Retinal pigment epithelial cell (primary cell): ENCODE results near the gene TRAF3IP1.

ENCODE experiments used
- DNase-seq: peaks from one replicate; pipeline ENCODE4 v3.0.0-alpha.2; 2010; ENCODE audit warnings: low read depth
- H3K4me3 ChIP-seq: 2 replicates; pipeline ENCODE4 v1.5.1; 2011; ENCODE audit warnings: mild to moderate bottlenecking, low read length, control low read depth, moderate library complexity
- TF ChIP-seq, protein P1 (sequence below): conservative IDR thresholded peaks from 2 replicates; pipeline ENCODE4 v1.5.1; 2011; ENCODE audit warnings: low read depth, low read length, control low read depth, inconsistent platforms

Gene TRAF3IP1

DNA sequence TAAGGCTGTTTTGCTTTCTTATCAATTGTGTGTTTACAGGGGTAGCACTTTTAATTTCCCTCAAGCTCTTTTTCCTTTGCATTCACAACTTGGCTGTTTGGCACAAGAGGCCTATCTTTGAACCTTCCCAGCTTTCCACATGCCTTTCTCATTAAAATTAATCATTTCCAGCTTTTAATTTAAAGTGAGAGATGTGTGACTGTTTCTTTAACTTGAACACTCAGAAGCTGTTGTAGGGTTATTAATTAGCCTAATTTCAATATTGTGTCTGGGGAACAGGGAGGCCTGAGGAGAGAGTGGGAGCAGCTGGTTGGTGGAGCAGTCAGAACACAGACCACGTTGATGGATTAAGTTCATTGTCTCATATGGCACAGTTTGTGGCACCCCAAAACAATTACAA is 111.1 kb downstream of the TRAF3IP1 start:
- TF ChIP-seq, protein P1, sequence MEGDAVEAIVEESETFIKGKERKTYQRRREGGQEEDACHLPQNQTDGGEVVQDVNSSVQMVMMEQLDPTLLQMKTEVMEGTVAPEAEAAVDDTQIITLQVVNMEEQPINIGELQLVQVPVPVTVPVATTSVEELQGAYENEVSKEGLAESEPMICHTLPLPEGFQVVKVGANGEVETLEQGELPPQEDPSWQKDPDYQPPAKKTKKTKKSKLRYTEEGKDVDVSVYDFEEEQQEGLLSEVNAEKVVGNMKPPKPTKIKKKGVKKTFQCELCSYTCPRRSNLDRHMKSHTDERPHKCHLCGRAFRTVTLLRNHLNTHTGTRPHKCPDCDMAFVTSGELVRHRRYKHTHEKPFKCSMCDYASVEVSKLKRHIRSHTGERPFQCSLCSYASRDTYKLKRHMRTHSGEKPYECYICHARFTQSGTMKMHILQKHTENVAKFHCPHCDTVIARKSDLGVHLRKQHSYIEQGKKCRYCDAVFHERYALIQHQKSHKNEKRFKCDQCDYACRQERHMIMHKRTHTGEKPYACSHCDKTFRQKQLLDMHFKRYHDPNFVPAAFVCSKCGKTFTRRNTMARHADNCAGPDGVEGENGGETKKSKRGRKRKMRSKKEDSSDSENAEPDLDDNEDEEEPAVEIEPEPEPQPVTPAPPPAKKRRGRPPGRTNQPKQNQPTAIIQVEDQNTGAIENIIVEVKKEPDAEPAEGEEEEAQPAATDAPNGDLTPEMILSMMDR, result no peak
- H3K4me3 ChIP-seq, result no peak overlapping the region
- DNase-seq, result no peak

DNA sequence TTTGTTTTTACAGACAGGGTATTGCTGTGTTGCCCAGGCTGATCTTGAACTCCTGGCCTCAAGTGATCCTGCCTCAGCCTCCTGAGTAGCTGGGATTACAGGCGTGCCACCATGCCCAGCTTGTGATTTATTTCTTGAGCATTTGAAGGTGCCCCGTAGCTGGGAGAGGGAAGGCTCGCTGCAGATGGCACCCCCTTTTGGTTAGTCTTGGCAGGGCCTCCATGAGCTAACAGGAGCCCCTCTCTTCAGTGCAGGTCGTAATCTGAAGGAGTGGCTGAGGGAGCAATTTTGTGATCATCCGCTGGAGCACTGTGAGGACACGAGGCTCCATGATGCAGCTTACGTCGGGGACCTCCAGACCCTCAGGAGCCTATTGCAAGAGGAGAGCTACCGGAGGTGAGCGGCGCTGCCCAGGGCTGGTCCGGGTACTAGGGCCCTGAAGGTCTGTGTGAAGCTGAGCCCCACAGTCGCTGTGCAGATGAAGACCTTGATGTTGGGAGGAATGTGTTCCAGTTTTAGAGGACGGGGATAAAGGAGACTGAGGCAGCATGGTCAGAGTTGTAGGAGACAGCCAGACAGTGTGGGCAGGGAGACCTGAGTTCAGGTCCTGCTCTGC is 113.1 kb downstream of the TRAF3IP1 start:
- TF ChIP-seq, protein P1, result peak; percentile 16
- H3K4me3 ChIP-seq, result no peak overlapping the region
- no peak for DNase-seq

DNA sequence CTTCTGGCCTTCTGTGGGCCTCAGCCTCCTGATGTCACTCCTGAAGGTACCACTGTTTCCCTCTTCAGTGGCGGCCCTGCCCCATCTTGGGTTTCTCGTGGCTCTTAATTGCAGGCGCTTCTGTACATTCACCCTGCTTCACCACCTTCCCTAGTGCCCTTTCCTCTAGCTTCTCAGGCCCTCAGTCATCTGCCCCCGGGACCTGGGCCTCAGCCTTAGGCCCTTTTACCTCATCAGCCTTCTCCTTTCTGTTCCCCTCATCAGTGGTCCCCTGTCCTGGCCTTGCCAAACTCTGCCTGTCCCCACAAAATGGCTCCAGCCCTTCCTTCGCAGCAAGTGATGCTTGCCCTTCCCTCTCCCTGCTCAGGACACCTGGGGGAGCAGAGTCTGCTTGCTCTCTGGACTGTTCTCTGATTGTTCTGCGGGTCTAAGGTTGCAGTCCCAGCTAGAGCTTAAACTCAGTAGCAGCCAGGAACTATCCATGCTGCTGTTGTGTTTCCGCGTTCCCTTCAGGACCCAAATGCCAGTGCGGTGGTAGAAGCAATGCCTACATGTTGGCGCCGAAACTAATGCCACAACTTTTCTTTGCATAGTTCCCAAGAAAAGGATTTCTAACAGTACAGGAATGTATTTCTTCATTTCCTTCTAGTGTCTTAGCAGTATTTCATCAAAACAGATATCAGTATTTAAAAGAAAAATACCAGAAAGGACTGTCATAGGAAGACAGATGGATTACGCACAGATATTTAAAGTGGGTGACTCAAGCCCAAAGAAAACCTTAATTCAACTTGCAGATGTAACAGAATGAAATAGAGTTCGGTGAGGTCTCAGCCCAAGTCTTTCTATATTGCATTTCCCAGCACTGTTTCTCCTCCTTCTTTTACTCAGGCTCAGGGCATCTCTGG is 113.9 kb downstream of the TRAF3IP1 start:
- no peak for DNase-seq
- H3K4me3 ChIP-seq, result no peak overlapping the region
- TF ChIP-seq, protein P1, result no peak

DNA sequence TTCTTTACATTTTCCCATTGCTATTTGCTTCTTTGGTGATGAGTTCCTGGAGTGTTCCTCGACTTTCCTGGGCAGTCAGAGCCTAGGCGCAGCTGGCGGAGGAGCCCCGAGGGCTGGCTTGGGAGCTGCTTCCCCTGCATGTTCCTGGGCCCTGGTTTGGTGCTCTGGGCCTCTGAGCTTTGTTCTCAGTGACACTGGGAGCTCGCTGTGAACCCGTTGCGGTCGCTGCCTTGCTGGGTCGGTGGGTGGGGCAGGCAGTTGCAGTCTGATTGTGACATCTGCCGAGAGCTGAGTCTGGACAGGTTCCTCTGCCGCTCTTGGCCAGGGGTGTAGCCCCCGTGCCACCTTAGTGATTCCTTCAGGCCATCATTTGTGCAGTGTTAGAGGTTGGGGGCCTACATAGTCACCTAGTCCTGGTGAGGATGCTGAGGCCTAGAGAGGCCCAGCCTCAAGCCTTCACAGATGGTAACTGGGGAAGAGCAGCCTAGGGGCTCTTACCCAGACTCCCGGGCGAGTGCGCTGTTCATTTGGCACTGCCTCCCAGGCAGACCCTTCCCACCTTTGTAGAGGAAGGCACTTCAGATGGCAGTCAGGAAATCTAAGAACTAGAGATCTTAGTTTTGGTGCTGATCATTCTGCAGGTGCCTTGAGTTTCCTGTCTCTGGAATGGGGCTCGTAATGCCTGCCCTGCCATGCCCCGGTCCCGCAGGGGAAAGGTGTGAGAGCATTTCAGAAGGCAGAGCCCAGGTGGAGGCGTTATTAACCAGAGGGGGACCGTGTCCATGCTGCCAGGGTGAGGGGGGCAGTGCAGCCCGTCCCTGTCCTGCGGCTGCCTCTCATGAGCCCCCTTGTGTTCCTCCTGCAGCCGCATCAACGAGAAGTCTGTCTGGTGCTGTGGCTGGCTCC is 114.8 kb downstream of the TRAF3IP1 start:
- TF ChIP-seq, protein P1, result no peak
- DNase-seq, result no peak
- H3K4me3 ChIP-seq, result no peak overlapping the region

DNA sequence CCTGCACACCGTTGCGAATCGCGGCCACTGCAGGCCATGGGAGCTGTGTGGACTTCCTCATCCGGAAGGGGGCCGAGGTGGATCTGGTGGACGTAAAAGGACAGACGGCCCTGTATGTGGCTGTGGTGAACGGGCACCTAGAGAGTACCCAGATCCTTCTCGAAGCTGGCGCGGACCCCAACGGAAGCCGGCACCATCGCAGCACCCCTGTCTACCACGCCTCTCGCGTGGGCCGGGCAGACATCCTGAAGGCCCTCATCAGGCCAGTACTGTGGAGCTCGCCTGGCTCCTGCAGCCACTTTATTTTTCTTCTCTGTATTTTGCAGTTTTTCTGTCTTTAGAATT is 115.4 kb downstream of the TRAF3IP1 start:
- TF ChIP-seq, protein P1, result no peak
- DNase-seq, result no peak
- H3K4me3 ChIP-seq, result no peak overlapping the region

DNA sequence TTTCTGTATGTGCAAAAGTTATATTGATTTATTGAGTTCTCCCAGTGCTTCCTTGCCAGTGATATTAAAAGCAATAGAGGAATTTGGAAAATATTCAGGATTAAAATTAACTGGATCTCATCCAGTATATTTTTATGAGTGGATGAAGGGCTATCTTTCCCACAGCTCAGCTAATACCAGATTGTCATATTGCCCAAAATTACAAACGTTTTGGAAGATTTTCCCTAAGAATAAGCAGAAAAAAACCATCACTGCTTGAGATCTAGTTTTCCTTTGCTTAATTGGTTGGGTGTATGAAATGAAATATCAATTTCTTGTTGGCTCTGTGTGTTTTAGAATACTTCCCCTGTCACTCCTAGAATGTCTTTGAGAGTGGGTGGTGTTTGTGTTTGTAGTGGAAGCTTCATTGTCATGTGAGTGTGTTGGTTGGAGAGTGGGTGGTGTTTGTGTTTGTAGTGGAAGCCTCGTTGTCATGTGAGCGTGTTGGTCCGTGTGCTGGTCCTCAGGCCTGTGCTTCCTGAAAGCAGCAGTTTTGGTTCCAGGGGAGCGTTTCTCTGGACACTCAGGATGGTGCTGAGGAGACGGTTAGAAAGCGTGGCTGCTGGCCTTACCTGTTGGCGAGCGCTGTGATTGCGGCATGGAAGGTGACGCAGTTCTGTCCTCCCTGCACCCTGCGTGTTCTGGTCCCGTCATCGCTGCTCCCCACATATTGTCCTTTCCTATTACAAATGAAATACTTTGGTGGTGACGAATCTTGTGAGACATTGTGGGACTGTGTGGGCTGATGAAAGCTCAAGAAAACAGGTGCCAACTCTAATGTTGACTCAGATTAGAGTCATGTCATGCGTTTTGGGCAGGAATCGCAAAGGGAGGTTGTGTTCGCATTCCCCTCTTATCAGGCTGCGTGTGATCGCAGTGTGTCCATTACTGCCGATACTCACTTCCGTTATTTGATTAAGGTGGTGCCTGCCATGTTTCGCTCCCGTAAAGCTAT is 118.8 kb downstream of the TRAF3IP1 start:
- TF ChIP-seq, protein P1, result no peak
- H3K4me3 ChIP-seq, result no peak overlapping the region
- no peak for DNase-seq
